ENCODE data around the gene PSKH1. TPM values are rescaled to one million over a fixed set of nuclear protein-coding genes. Genes with fewer than 3 reads are reported as not detected.

Gene PSKH1
- total RNA-seq, 2 experiments from 2014 or later: 21.3 to 21.5 TPM

GRCh38 chr16:67871256-67871655 lies 21.8 kb upstream of the PSKH1 start:
- POLR2A ChIA-PET: interaction anchor here (0.5 kb wide), 1 partner anchor 182 kb away, joined by 4 read pairs; no protein-coding TSS in a partner anchor
- no peaks in the 10 kb centered on the region for H3K27me3 Mint-ChIP-seq
- H3K9me3 Mint-ChIP-seq: no peaks in the 10 kb centered on the region
- H3K36me3 Mint-ChIP-seq (ENCODE audit: low read depth): peaks cover 14% of the 10 kb centered on the region
- no peak overlapping the region for H3K27ac Mint-ChIP-seq
- no peak for DNase-seq
- CTCF ChIA-PET: interaction anchor here (0.8 to 1.9 kb wide), 6 partner anchors 9 to 350 kb away, joined by 3 to 9 read pairs (median 4); no protein-coding TSS in a partner anchor
- H3K4me1 Mint-ChIP-seq: peaks cover 29% of the 10 kb centered on the region
- no peak overlapping the region for H3K4me3 Mint-ChIP-seq

GRCh38 chr16:67872131-67872630 lies 20.9 kb upstream of the PSKH1 start:
- Mint-ChIP-seq H3K4me1 (peaks cover 29% of the 10 kb centered on the region), H3K9me3 (no peaks in the 10 kb centered on the region), H3K4me3 (peak overlapping the region; percentile 93), H3K27ac (peak overlapping the region; percentile 94), H3K27me3 (no peaks in the 10 kb centered on the region), H3K36me3 (ENCODE audit: low read depth) (peaks cover 20% of the 10 kb centered on the region)
- POLR2A ChIA-PET: no interaction called here
- DNase-seq: no peak
- CTCF ChIA-PET: interaction anchor here (0.8 to 1.9 kb wide), 5 partner anchors 10 to 350 kb away, joined by 3 to 9 read pairs (median 3); no protein-coding TSS in a partner anchor

GRCh38 chr16:67872631-67873434 lies 20.2 kb upstream of the PSKH1 start, which contains the start of gene EDC4:
Gene EDC4, plus strand, starts transcription at chr16:67873052. Its CDS starts 210 bp downstream, at chr16:67873262.
- no peaks in the 10 kb centered on the region for H3K9me3 Mint-ChIP-seq
- H3K36me3 Mint-ChIP-seq (ENCODE audit: low read depth): peaks cover 25% of the 10 kb centered on the region
- POLR2A ChIA-PET: no interaction called here
- peak within 1 kb of the TSS; percentile 94 for H3K27ac Mint-ChIP-seq
- peak; percentile 88 for DNase-seq
- CTCF ChIA-PET: interaction anchor here (0.7 to 1.6 kb wide), 4 partner anchors 11 to 168 kb away, joined by 3 to 4 read pairs (median 4); no protein-coding TSS in a partner anchor
- peak within 1 kb of the TSS; percentile 93 for H3K4me3 Mint-ChIP-seq
- no peaks in the 10 kb centered on the region for H3K27me3 Mint-ChIP-seq
- peaks cover 29% of the 10 kb centered on the region for H3K4me1 Mint-ChIP-seq

- DNase-seq: no peak
- H3K27me3 Mint-ChIP-seq: no peaks in the 10 kb centered on the region
- peak overlapping the region; percentile 94 for H3K27ac Mint-ChIP-seq
- no peaks in the 10 kb centered on the region for H3K9me3 Mint-ChIP-seq
- ChIA-PET POLR2A (no interaction called here), CTCF (interaction anchor here (0.7 to 1.9 kb wide), 6 partner anchors 10 to 167 kb away, joined by 3 to 10 read pairs (median 4); no protein-coding TSS in a partner anchor)
- H3K4me1 Mint-ChIP-seq: peaks cover 29% of the 10 kb centered on the region
- peak overlapping the region; percentile 93 for H3K4me3 Mint-ChIP-seq
- peaks cover 29% of the 10 kb centered on the region for H3K36me3 Mint-ChIP-seq (ENCODE audit: low read depth)
Observed at GRCh38 chr16:67873435-67874370, 19.4 kb upstream of the PSKH1 start.

- peak overlapping the region; percentile 93 for H3K4me3 Mint-ChIP-seq
- H3K27me3 Mint-ChIP-seq: no peaks in the 10 kb centered on the region
- CTCF ChIA-PET: interaction anchor here (0.8 to 1.9 kb wide), 4 partner anchors 9 to 166 kb away, joined by 3 to 10 read pairs (median 4); no protein-coding TSS in a partner anchor
- H3K36me3 Mint-ChIP-seq (ENCODE audit: low read depth): peaks cover 35% of the 10 kb centered on the region
- POLR2A ChIA-PET: no interaction called here
- peaks cover 29% of the 10 kb centered on the region for H3K4me1 Mint-ChIP-seq
- DNase-seq: no peak
- no peaks in the 10 kb centered on the region for H3K9me3 Mint-ChIP-seq
- H3K27ac Mint-ChIP-seq: peak overlapping the region; percentile 10
Observed at GRCh38 chr16:67874372-67874771, 18.7 kb upstream of the PSKH1 start.

- H3K4me1 Mint-ChIP-seq: peaks cover 29% of the 10 kb centered on the region
- ChIA-PET POLR2A (no interaction called here), CTCF (interaction anchor here (1.2 to 4.7 kb wide), 3 partner anchors 15 to 356 kb away, joined by 3 to 18 read pairs (median 3); partner anchors contain the start of gene PSKH1)
- no peak overlapping the region for H3K4me3 Mint-ChIP-seq
- H3K27ac Mint-ChIP-seq: no peak overlapping the region
- peaks cover 37% of the 10 kb centered on the region for H3K36me3 Mint-ChIP-seq (ENCODE audit: low read depth)
- H3K27me3 Mint-ChIP-seq: no peaks in the 10 kb centered on the region
- no peak for DNase-seq
- H3K9me3 Mint-ChIP-seq: no peaks in the 10 kb centered on the region
Observed at GRCh38 chr16:67877064-67877463, 16.0 kb upstream of the PSKH1 start.

GRCh38 chr16:67878232-67878631 lies 14.8 kb upstream of the PSKH1 start:
- Mint-ChIP-seq H3K9me3 (no peaks in the 10 kb centered on the region), H3K4me3 (no peak overlapping the region), H3K27ac (no peak overlapping the region), H3K4me1 (peaks cover 23% of the 10 kb centered on the region), H3K27me3 (no peaks in the 10 kb centered on the region), H3K36me3 (ENCODE audit: low read depth) (peaks cover 41% of the 10 kb centered on the region)
- ChIA-PET CTCF (interaction anchor here (0.7 to 4.7 kb wide), 5 partner anchors 13 to 62 kb away, joined by 3 to 18 read pairs (median 3); partner anchors contain the start of gene PSKH1), POLR2A (no interaction called here)
- DNase-seq: no peak

GRCh38 chr16:67878846-67879245 lies 14.2 kb upstream of the PSKH1 start:
- DNase-seq: no peak
- Mint-ChIP-seq H3K27ac (no peak overlapping the region), H3K4me1 (peaks cover 21% of the 10 kb centered on the region), H3K36me3 (ENCODE audit: low read depth) (peaks cover 47% of the 10 kb centered on the region), H3K9me3 (no peaks in the 10 kb centered on the region), H3K27me3 (no peaks in the 10 kb centered on the region), H3K4me3 (no peak overlapping the region)
- CTCF ChIA-PET: interaction anchor here (1.0 to 4.7 kb wide), 5 partner anchors 9 to 62 kb away, joined by 3 to 18 read pairs (median 4); partner anchors contain the start of gene PSKH1
- POLR2A ChIA-PET: no interaction called here

GRCh38 chr16:67879462-67879861 lies 13.6 kb upstream of the PSKH1 start:
- POLR2A ChIA-PET: no interaction called here

GRCh38 chr16:67879936-67880335 lies 13.1 kb upstream of the PSKH1 start:
- H3K36me3 Mint-ChIP-seq (ENCODE audit: low read depth): peaks cover 50% of the 10 kb centered on the region
- ChIA-PET POLR2A (no interaction called here), CTCF (interaction anchor here (0.5 to 4.7 kb wide), 4 partner anchors 12 to 468 kb away, joined by 4 to 18 read pairs (median 7); partner anchors contain the start of gene PSKH1)
- no peaks in the 10 kb centered on the region for H3K27me3 Mint-ChIP-seq
- H3K27ac Mint-ChIP-seq: no peak overlapping the region
- peaks cover 11% of the 10 kb centered on the region for H3K4me1 Mint-ChIP-seq
- no peak overlapping the region for H3K4me3 Mint-ChIP-seq
- DNase-seq: no peak
- H3K9me3 Mint-ChIP-seq: no peaks in the 10 kb centered on the region

More at GRCh38 chr16:67879462-67879861, 13.6 kb upstream of the PSKH1 start:
- CTCF ChIA-PET: interaction anchor here (1.0 to 4.7 kb wide), 5 partner anchors 9 to 63 kb away, joined by 3 to 18 read pairs (median 4); partner anchors contain the start of gene PSKH1
- Mint-ChIP-seq H3K36me3 (ENCODE audit: low read depth) (peaks cover 48% of the 10 kb centered on the region), H3K9me3 (no peaks in the 10 kb centered on the region), H3K27ac (no peak overlapping the region), H3K4me1 (peaks cover 15% of the 10 kb centered on the region), H3K4me3 (no peak overlapping the region), H3K27me3 (no peaks in the 10 kb centered on the region)
- DNase-seq: no peak

GRCh38 chr16:67880584-67880983 lies 12.5 kb upstream of the PSKH1 start:
- Mint-ChIP-seq H3K36me3 (ENCODE audit: low read depth) (peaks cover 53% of the 10 kb centered on the region), H3K27ac (no peak overlapping the region), H3K9me3 (no peaks in the 10 kb centered on the region), H3K27me3 (no peaks in the 10 kb centered on the region), H3K4me3 (no peak overlapping the region), H3K4me1 (peaks cover 4% of the 10 kb centered on the region)
- DNase-seq: no peak
- ChIA-PET CTCF (interaction anchor here (0.5 to 0.7 kb wide), 3 partner anchors 10 to 468 kb away, joined by 3 to 6 read pairs (median 3); no protein-coding TSS in a partner anchor), POLR2A (no interaction called here)

GRCh38 chr16:67881621-67882161 lies 11.4 kb upstream of the PSKH1 start:
- Mint-ChIP-seq H3K9me3 (no peaks in the 10 kb centered on the region), H3K4me3 (no peak overlapping the region), H3K27me3 (no peaks in the 10 kb centered on the region), H3K27ac (no peak overlapping the region), H3K36me3 (ENCODE audit: low read depth) (peaks cover 51% of the 10 kb centered on the region), H3K4me1 (no peaks in the 10 kb centered on the region)
- no peak for DNase-seq
- POLR2A ChIA-PET: no interaction called here
- CTCF ChIA-PET: interaction anchor here (0.6 to 3.7 kb wide), 6 partner anchors 11 to 361 kb away, joined by 3 to 24 read pairs (median 3); partner anchors contain the start of genes PSKH1 and PSMB10

Measured in activated CD4-positive, alpha-beta T cell treated with anti-CD3 and anti-CD28 coated beads, Interleukin-2, amount 10 ng/mL, durations not matched to agents 7 days and 5 days (primary cell).